SH-SY5Y (cell line): ENCODE measurements around the gene BCAP31.

ENCODE experiments used
- GATA2 ChIP-seq: IDR thresholded peaks from 2 replicates; pipeline ENCODE4 v1.6.1; 2011; ENCODE audit warnings: mild to moderate bottlenecking, low read depth, low read length
- GATA3 ChIP-seq: IDR thresholded peaks from 2 replicates; pipeline ENCODE4 v1.6.1; 2011; ENCODE audit warnings: low read depth, mild to moderate bottlenecking, low read length, moderate library complexity

Gene BCAP31

GRCh38 chrX:153689654-153690465 lies 34.3 kb downstream of the BCAP31 start:
- TF ChIP-seq GATA2 (no peak), GATA3 (no peak)

DNA sequence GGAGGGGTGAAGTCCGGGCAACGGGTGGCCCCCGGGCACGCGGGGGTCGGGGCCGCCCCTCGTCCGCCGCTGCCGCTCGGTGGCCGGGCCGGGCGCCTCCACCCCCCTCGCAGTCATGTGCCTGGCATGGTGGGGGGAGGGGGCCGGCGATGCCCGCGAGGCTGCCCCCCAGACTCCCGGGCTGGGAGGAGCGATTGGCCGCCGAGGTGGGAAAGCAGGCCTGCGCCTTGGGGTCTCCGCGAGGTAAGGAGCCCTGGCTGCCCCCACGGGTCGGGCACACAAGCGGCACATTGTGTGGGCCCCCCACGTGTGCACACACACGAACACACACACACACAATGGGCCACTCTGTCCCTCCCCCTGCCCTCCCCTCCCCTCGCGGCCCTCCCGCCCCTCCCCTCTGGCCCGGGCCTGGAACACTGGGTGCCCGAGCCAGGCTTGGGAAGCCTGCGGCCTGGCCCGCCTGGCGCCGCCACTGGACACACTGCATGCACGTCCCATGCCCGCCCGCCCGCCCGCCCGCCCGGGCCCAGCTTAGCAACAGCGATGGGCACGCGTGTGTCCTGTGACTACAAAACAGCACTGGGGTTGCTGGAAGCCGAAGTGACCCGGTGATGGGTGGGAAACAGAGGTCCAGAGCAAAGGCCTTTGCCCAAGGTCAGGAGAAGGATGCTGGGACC lies 35.1 kb downstream of the BCAP31 start:
- no peak for TF ChIP-seq GATA2
- no peak for TF ChIP-seq GATA3

- TF ChIP-seq GATA2 (no peak), GATA3 (no peak)
These were observed 35.7 kb downstream of the BCAP31 start for GRCh38 chrX:153688506-153688905.

GRCh38 chrX:153688071-153688470 lies 36.1 kb downstream of the BCAP31 start:
- no peak for TF ChIP-seq GATA3
- TF ChIP-seq GATA2: no peak

- TF ChIP-seq GATA2: no peak
- TF ChIP-seq GATA3: no peak
These were observed 36.8 kb downstream of the BCAP31 start, which contains the start of gene SLC6A8 for GRCh38 chrX:153687121-153688039. TSS of gene SLC6A8 (plus strand) at chrX:153687926. CDS start at chrX:153688575, 649 bp downstream.

- TF ChIP-seq GATA2: no peak
- no peak for TF ChIP-seq GATA3
These were observed 37.5 kb downstream of the BCAP31 start for GRCh38 chrX:153686711-153687110.

GRCh38 chrX:153685751-153686696 lies 38.2 kb downstream of the BCAP31 start:
- TF ChIP-seq GATA2 (no peak), GATA3 (no peak)

DNA sequence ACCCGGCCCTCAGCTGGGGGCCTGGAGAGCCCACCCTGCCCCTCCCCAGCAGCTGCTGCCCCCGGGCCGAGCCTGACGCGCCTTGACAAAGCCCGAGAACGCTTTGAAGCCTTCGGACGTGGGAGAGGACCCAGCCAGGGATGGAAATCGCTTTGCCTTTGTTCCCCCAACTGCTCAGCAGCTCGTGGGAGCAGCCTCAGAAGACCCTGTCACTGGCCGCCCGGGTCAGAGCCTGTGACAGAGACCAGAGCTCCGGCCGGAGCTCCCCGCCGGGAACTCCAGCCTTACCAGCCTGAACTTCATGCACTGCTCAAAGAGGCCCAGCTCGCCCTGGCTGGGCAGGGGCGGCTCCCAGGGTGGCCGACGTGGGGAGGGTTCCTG lies 39.0 kb downstream of the BCAP31 start:
- TF ChIP-seq GATA3 (no peak), GATA2 (no peak)

- no peak for TF ChIP-seq GATA3
- no peak for TF ChIP-seq GATA2
These were observed 39.6 kb downstream of the BCAP31 start for GRCh38 chrX:153684467-153685155.

DNA sequence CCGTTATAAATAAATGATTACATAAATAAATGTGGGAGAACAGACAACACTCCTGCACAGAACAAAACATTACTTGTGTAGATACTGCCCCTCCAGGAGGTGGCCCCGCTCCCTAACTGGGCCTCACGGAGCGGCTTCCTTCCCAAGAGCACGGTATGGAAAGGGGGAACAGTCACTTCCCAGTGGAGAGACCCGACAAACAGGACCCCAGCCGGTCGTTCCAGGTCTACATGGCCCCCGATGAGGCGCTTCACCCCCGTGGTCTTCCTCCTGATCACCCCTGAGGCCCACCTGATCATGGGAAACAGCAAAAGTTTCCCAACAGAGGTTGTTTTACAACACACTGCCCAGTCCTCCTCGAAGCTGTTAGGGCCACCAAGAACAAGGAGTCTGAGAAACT lies 43.0 kb downstream of the BCAP31 start:
- TF ChIP-seq GATA2 (no peak), GATA3 (no peak)

DNA sequence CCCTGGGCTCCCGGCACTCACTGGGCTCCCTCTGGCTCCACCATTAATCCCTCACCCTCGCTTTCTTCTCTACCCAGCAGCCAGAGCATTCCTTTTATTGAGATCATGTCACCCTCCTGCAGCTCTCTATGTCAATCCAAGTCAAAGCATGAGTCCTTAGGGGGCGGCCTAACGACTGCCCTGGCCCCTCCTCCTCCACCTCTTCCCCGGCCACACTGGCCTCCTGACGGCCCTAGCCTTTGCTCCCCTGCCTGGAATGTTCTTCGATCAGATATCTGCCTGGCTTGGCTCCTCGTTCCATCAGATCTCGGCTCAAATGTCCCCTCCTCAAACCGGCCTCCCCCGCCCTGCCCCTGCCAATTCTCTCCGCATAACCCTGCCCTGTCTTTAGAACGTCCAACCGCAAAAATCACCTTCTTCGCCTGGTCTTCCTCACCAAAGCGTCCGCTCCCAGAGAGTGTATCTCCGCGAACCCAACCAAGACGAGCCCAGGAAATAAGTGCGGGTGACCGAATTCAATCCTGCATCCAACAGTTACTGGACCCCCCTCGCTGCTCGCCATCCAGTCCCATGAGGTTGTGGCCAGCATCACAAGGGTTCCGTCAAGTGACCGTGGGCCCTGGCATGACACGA lies 49.9 kb downstream of the BCAP31 start:
- no peak for TF ChIP-seq GATA2
- TF ChIP-seq GATA3: no peak
